GM23248 (cell line): ENCODE results near the gene PNMA8C.

Source experiments
- EZH2 ChIP-seq: fragments of 200-600 bp; sonication (generic); IDR thresholded peaks from 2 replicates; pipeline ENCODE4 v1.6.1; 2018; ENCODE audit warnings: antibody characterized with exemption, mild to moderate bottlenecking; ENCODE audit not compliant: insufficient read depth, poor library complexity, severe bottlenecking
- EZH2phosphoT487 ChIP-seq: fragments of 200-600 bp; sonication (generic); IDR thresholded peaks from 2 replicates; pipeline ENCODE4 v1.6.1; 2018; ENCODE audit warnings: antibody characterized with exemption, moderate library complexity, mild to moderate bottlenecking, low read depth; ENCODE audit not compliant: insufficient read depth

GRCh38 chr19:46391296-46392251 lies 37.2 kb downstream of the PNMA8C start:
- no peak for TF ChIP-seq EZH2
- no peak for TF ChIP-seq EZH2phosphoT487
